Measurements from ENCODE around the gene CIAO2A.

CIAO2A gene

DNA sequence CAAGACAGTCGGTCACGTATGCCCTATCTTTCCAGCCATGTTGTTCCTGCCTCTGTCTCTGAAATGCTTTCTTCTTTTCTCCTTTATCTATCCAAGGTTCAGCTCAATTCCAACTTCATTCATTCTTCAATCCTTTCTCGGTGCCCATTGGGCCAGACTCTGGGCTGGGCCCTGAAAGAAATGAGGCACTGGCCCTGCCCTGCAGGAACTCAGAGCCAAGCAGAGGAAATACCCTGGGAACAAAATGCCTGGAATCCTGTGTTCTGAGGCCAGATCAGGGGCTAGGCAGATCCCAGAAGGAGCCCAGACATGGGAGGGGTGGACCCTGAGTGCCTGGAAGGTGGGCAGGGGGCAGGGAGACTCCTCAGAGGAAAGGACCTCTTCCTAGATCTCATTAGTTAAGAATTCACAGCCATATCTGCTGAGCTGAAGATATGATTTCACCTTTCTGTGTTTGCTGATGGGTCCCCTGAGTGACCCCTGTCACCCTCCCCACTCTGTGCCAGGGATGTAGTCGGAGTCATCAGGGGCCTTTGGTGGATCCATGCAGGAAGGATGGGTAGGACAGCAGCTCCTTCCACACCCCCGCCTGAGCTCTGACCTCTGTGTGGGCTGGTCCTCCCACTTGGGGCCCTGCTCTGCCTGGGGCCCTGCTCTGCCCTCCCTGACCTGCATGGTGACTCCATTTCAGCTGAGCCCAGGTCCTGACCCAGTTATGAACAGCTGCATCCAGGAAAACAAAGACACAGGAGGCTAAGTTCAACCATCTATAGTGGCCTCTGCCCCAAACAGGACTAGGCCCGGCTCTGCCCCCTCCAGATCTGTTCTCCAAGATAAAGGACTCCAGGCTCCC is 42.0 kb downstream of the CIAO2A start:
- Histone ChIP-seq H3K4me1 (no peaks in the 10 kb centered on the region), H3K9me3 (ENCODE audit: control insufficient read depth, low read length) (no peaks in the 10 kb centered on the region), H3K27me3 (ENCODE audit: control insufficient read depth, insufficient read depth, low read length) (no peaks in the 10 kb centered on the region), H3K9ac (no peak overlapping the region), H3K4me2 (ENCODE audit: low read length) (no peak overlapping the region), H3K36me3 (ENCODE audit: control insufficient read depth, insufficient read depth, low read length) (no peaks in the 10 kb centered on the region), H3K79me2 (no peaks in the 10 kb centered on the region), H3K27ac (no peak overlapping the region), H3K4me3 (ENCODE audit: low read depth, low read length) (no peak overlapping the region), H2AFZ (no peak overlapping the region)
- TF ChIP-seq, protein P1, sequence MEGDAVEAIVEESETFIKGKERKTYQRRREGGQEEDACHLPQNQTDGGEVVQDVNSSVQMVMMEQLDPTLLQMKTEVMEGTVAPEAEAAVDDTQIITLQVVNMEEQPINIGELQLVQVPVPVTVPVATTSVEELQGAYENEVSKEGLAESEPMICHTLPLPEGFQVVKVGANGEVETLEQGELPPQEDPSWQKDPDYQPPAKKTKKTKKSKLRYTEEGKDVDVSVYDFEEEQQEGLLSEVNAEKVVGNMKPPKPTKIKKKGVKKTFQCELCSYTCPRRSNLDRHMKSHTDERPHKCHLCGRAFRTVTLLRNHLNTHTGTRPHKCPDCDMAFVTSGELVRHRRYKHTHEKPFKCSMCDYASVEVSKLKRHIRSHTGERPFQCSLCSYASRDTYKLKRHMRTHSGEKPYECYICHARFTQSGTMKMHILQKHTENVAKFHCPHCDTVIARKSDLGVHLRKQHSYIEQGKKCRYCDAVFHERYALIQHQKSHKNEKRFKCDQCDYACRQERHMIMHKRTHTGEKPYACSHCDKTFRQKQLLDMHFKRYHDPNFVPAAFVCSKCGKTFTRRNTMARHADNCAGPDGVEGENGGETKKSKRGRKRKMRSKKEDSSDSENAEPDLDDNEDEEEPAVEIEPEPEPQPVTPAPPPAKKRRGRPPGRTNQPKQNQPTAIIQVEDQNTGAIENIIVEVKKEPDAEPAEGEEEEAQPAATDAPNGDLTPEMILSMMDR (IDR thresholded peaks at IDR 0.05): no peak

DNA sequence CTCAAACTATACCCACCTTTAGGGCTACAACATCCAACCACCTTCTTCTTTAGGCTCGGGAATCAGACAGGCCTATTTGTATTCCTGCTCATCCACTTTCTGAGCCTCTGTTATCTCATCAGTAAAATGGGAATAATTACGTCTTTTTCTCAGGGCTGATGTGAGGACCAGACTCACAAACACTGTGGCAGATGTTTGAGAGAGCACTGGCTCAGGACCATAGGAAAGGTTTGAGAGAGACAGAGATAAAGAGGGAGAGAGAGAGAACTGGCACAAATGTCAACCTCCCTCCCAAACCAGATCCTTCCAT is 42.6 kb downstream of the CIAO2A start:
- Histone ChIP-seq H2AFZ (no peak overlapping the region), H3K79me2 (no peaks in the 10 kb centered on the region), H3K4me1 (no peaks in the 10 kb centered on the region), H3K4me2 (ENCODE audit: low read length) (no peak overlapping the region), H3K9ac (no peak overlapping the region), H3K9me3 (ENCODE audit: control insufficient read depth, low read length) (no peaks in the 10 kb centered on the region), H3K27ac (no peak overlapping the region), H3K4me3 (ENCODE audit: low read depth, low read length) (no peak overlapping the region), H3K36me3 (ENCODE audit: control insufficient read depth, insufficient read depth, low read length) (no peaks in the 10 kb centered on the region), H3K27me3 (ENCODE audit: control insufficient read depth, insufficient read depth, low read length) (no peaks in the 10 kb centered on the region)
- TF ChIP-seq, protein P1 (IDR thresholded peaks at IDR 0.05): no peak

DNA sequence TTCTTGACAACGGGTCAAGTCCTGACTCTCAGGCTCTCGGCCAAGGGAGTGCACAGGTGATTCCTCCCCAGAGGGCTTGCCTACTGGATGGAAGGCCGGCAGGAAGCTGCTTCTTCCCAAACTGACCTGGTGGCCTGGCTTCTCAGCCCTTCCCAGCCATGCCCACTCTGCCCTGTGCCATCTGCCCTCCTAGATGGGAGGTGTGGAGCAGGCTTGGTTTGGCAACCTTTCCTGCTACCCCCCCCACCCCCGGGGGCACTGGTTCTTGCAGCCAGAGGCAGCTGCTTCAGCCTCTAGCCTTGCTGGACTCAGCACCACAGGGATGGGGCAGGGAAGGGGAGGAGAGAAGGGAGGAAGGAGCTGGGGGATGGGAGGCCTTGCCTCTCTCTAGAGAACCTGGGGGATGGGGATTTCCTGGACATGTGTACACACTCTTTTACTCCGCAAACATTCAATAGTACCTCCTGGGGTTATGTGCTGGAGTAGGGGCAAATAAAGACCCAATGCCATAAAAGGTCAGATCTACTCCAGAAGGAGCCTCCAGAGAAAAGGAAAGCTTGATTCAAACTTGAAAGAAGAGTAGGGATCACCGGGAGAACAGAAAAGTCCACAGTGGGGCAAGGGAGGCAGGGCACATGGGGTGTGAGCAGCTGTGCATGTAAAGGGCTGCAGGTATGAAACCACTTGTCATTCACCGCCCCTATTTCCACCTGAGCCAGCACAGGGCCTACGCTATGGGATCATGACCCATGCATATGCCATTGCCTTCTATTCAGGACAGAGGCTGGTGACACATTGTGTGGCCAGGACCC is 43.2 kb downstream of the CIAO2A start:
- Histone ChIP-seq H3K79me2 (no peaks in the 10 kb centered on the region), H3K27me3 (ENCODE audit: control insufficient read depth, insufficient read depth, low read length) (no peaks in the 10 kb centered on the region), H3K4me1 (no peaks in the 10 kb centered on the region), H3K36me3 (ENCODE audit: control insufficient read depth, insufficient read depth, low read length) (no peaks in the 10 kb centered on the region), H2AFZ (no peak overlapping the region), H3K9ac (no peak overlapping the region), H3K4me3 (ENCODE audit: low read depth, low read length) (no peak overlapping the region), H3K9me3 (ENCODE audit: control insufficient read depth, low read length) (no peaks in the 10 kb centered on the region), H3K27ac (no peak overlapping the region), H3K4me2 (ENCODE audit: low read length) (no peak overlapping the region)
- TF ChIP-seq, protein P1 (IDR thresholded peaks at IDR 0.05): no peak

DNA sequence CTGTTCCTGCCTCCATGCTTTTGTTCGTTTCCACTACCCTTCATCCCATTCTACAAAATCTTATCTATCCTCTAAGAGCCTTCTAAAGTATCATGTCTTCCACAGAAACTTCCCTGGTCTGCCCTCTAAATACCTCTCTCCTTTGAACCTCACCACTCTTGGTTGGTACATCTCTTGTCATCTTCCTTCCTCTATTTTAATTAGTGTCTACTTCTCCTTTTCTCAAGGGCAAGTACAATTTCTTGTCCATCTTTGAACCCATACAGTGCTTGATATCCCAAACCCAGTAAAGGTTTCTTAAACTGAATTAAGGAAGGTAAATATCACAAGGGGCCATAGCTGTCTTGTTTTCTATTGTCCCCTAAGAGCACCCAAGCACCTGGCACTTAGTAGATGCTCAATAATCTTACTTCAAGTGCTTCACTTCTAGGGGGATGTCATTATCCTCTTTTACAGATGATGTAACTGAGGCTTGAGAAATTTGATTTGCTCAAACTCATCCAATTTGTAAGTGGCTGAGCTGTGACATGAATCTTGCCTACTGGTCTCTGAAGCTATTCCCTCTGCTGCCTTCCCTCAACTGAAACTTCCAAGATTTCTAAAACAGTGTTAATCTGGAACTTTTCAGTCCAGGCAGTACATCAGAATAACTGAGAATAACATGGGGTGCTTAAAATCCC is 44.7 kb downstream of the CIAO2A start:
- H3K4me3 ChIP-seq (ENCODE audit: low read depth, low read length): no peak overlapping the region
- H3K36me3 ChIP-seq (ENCODE audit: control insufficient read depth, insufficient read depth, low read length): no peaks in the 10 kb centered on the region
- no peak overlapping the region for H3K4me2 ChIP-seq (ENCODE audit: low read length)
- no peaks in the 10 kb centered on the region for H3K79me2 ChIP-seq
- H2AFZ ChIP-seq: no peak overlapping the region
- H3K9ac ChIP-seq: no peak overlapping the region
- no peaks in the 10 kb centered on the region for H3K27me3 ChIP-seq (ENCODE audit: control insufficient read depth, insufficient read depth, low read length)
- TF ChIP-seq, protein P1 (IDR thresholded peaks at IDR 0.05): no peak
- no peak overlapping the region for H3K27ac ChIP-seq
- H3K4me1 ChIP-seq: no peaks in the 10 kb centered on the region
- H3K9me3 ChIP-seq (ENCODE audit: control insufficient read depth, low read length): no peaks in the 10 kb centered on the region

Data from parathyroid adenoma (tissue), 2 donors.